GM12872 (cell line): Measurements from ENCODE around the gene IQGAP2.

Experiments
- TF ChIP-seq, protein P1 (sequence below): IDR thresholded peaks from 3 replicates; pipeline ENCODE4 v1.5.1; 2011; ENCODE audit warnings: low read depth, mild to moderate bottlenecking, low read length, moderate library complexity; ENCODE audit not compliant: insufficient read depth

The IQGAP2 gene

DNA sequence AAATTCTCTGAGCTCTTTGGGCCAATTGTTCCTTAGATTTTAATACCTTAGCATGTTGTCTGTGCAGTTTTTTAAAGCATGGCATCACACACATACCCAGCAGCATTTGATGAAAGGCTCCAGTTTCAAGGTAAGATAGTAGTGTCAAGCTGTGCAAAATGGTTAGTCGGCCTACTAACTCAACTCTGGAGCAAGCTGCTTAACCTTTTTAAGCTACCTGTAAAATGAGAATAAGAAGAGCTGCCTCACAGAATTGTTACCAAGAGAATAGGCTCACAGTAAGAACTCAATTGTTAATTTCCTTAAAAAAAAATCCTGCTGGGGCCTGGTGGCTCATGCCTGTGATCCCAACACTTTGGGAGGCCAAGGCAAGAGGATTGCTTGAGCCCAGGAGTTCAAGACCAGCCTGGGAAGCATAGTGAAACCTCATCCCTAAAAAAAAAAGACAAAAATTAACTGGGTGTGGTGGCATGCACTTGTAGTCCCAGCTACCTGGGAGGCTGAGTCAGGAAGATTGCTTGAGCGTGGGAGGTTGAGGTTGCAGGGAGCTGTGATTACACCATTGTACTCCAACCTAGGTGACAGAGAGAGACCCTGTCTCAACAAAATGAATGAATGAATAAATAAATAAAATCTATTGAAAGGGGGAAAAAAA is 96.5 kb downstream of the IQGAP2 start:
- TF ChIP-seq, protein P1, sequence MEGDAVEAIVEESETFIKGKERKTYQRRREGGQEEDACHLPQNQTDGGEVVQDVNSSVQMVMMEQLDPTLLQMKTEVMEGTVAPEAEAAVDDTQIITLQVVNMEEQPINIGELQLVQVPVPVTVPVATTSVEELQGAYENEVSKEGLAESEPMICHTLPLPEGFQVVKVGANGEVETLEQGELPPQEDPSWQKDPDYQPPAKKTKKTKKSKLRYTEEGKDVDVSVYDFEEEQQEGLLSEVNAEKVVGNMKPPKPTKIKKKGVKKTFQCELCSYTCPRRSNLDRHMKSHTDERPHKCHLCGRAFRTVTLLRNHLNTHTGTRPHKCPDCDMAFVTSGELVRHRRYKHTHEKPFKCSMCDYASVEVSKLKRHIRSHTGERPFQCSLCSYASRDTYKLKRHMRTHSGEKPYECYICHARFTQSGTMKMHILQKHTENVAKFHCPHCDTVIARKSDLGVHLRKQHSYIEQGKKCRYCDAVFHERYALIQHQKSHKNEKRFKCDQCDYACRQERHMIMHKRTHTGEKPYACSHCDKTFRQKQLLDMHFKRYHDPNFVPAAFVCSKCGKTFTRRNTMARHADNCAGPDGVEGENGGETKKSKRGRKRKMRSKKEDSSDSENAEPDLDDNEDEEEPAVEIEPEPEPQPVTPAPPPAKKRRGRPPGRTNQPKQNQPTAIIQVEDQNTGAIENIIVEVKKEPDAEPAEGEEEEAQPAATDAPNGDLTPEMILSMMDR, result no peak

DNA sequence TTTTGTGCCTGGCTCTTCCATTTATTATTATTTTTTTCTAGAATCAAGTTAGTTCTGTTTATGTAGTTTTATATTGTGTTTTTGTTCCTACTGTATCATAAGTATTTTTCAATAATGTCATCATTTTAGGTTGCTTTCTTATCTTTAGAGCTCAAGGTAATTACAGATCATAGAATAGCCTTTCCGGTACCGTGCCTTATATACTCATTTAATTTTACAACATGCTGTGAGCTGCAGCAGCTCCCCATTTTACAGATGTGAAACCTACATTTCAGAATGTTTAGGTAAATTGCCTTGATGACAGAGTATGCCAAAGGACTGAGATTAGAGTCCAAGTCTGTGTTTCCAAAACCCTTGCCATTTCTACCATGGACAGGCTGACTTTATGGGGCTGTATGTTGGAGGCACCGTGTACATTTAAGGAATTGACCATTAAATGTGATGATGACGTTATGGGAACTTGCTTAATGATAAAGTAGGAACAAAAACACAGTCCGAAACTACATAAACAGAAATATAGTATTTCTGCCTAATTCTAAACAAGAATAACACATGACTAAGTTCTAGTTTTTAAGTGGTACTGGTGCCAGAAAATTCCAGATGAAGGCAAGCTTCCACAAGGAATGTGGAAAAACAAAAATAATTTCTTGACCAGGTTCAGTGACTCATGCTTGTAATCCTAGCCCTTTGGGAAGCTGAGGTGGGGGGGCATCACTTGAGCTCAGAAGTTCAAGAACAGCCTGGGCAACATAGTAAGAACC is 97.7 kb downstream of the IQGAP2 start:
- TF ChIP-seq, protein P1, result no peak

- TF ChIP-seq, protein P1, result no peak
Measured at GRCh38 chr5:76503929-76504328, 100.8 kb downstream of the IQGAP2 start.

GRCh38 chr5:76504901-76505564 is 101.9 kb downstream of the IQGAP2 start:
- TF ChIP-seq, protein P1, result no peak

DNA sequence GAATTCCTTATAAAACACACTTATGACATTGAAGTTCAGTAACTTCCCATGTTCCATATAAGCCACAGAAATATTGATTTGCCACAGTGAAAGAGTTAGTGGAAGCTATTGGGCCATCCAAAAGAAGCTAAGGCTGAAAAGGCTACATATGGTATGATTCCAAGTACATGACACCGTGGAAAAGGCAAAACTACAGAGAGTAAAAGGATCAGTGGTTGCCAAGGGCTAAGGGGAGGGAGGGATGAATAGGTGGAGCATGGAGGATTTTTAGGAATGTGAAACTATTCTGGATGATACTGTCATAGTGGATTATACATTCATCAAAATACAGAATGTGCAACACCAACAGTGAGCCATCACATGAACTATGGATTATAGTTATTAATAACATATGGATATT is 110.4 kb downstream of the IQGAP2 start:
- TF ChIP-seq, protein P1, result no peak

GRCh38 chr5:76514292-76514691 is 111.2 kb downstream of the IQGAP2 start:
- TF ChIP-seq, protein P1, result no peak

DNA sequence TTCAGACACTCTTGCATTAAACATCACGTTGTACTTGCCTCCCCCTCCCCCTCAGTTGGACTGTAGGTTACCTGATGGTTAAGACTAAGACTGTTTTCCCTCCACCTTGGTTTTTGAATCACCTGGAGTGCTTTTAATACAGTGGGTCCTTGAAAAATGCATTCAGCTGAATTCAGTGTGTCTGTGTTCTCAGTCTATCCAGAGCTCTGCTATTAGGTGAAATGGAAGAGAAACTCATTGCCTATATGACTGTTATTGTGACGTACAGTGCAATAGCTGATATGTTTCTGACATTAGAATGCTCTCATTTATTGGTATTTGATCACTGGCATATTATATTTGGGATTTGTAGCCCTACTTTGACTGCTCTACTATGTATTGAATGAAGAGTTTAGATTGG is 111.6 kb downstream of the IQGAP2 start:
- TF ChIP-seq, protein P1, result no peak
